CD14-positive monocyte (primary cell): ENCODE data around the gene SPOPL. TPM values are rescaled to one million over a fixed set of nuclear protein-coding genes. Genes with fewer than 3 reads are reported as not detected.

Experiments
- DNase-seq, 3 donors: peaks; one replicate each; pipeline ENCODE4 v3.0.0-alpha.2; 2011 to 2022
- H2AFZ ChIP-seq: 2 replicates; pipeline ENCODE4 v1.6.0; 2012; ENCODE audit warnings: mild to moderate bottlenecking, low read depth, low read length, inconsistent platforms; ENCODE audit not compliant: insufficient read depth, poor library complexity, severe bottlenecking
- H3K27ac ChIP-seq, 2 donors: 1 replicate in 1 of 2; 2 replicates in 1 of 2; pipeline ENCODE4 v1.5.1; 2012 to 2013; ENCODE audit warnings: low read length in 2 of 2, control low read depth in 1 of 2, inconsistent platforms in 1 of 2, low read depth in 1 of 2, mild to moderate bottlenecking in 1 of 2
- H3K27me3 ChIP-seq, 2 donors: one replicate each; pipeline versions ENCODE4 v1.6.0 to v1.6.1; 2011 to 2013; ENCODE audit warnings: low read length in 2 of 2; ENCODE audit not compliant: control insufficient read depth in 2 of 2, insufficient read depth in 2 of 2
- H3K36me3 ChIP-seq, 2 donors: replicated peaks in 1 of 2; 1 replicate in 1 of 2; 2 replicates in 1 of 2; pipeline versions ENCODE4 v1.5.1 to v1.6.1; 2012 to 2013; ENCODE audit warnings: low read length in 2 of 2, control low read depth in 1 of 2, inconsistent platforms in 1 of 2, mild to moderate bottlenecking in 1 of 2; ENCODE audit not compliant: insufficient read depth in 2 of 2, control insufficient read depth in 1 of 2
- H3K4me1 ChIP-seq, 2 donors: 1 replicate in 1 of 2; 2 replicates in 1 of 2; pipeline versions ENCODE4 v1.5.1 to v1.6.1; 2012 to 2013; ENCODE audit warnings: low read length in 2 of 2, control low read depth in 1 of 2, inconsistent platforms in 1 of 2, mild to moderate bottlenecking in 1 of 2, moderate library complexity in 1 of 2; ENCODE audit not compliant: insufficient read depth in 2 of 2, control insufficient read depth in 1 of 2
- H3K4me2 ChIP-seq: replicated peaks from 2 replicates; pipeline ENCODE3; 2012; ENCODE audit warnings: low read length, moderate library complexity, mild to moderate bottlenecking; ENCODE audit not compliant: poor library complexity, severe bottlenecking; ENCODE audit errors: extremely low read depth
- H3K4me3 ChIP-seq, 3 experiments: fragments of 200-600 bp in 1 of 3; sonication (generic) in 1 of 3; replicated peaks in 1 of 3; 1 replicate in 2 of 3; 2 replicates in 1 of 3; pipeline ENCODE4 v1.5.1; 2011 to 2013; ENCODE audit warnings: low read length in 3 of 3, mild to moderate bottlenecking in 3 of 3, control low read depth in 2 of 3, low read depth in 2 of 3, inconsistent platforms in 1 of 3, moderate library complexity in 1 of 3
- H3K79me2 ChIP-seq: 2 replicates; pipeline ENCODE4 v1.6.0; 2012; ENCODE audit warnings: mild to moderate bottlenecking, control low read depth, inconsistent platforms, low read length, moderate library complexity; ENCODE audit not compliant: insufficient read depth
- H3K9ac ChIP-seq: 2 replicates; pipeline ENCODE4 v1.6.0; 2017; ENCODE audit warnings: low read length, mild to moderate bottlenecking; ENCODE audit not compliant: insufficient read depth, poor library complexity, severe bottlenecking
- H3K9me3 ChIP-seq, 2 donors: replicated peaks in 1 of 2; 1 replicate in 1 of 2; 2 replicates in 1 of 2; pipeline versions ENCODE4 v1.5.1 to v1.6.1; 2012 to 2013; ENCODE audit warnings: low read length in 2 of 2, control low read depth in 1 of 2; ENCODE audit not compliant: control insufficient read depth in 1 of 2, insufficient read depth in 1 of 2
- H4K20me1 ChIP-seq: 2 replicates; pipeline ENCODE4 v1.6.0; 2012; ENCODE audit warnings: mild to moderate bottlenecking, low read length, control low read depth, moderate library complexity; ENCODE audit not compliant: insufficient read depth
- H3K27ac Mint-ChIP-seq, 7 donors: one replicate each; pipeline ENCODE4 v1.8.0; 2020; ENCODE audit warnings: mild to moderate bottlenecking in 7 of 7, mixed read lengths in 7 of 7, moderate library complexity in 6 of 7, inconsistent platforms in 2 of 7
- H3K27me3 Mint-ChIP-seq, 3 donors: one replicate each; pipeline ENCODE4 v1.8.0; 2021 to 2022; ENCODE audit warnings: low read depth in 3 of 3, mild to moderate bottlenecking in 3 of 3, mixed read lengths in 3 of 3, moderate library complexity in 3 of 3, inconsistent platforms in 1 of 3
- H3K36me3 Mint-ChIP-seq, 2 donors: one replicate each; pipeline ENCODE4 v1.8.0; 2020; ENCODE audit warnings: mixed read lengths in 2 of 2, inconsistent platforms in 1 of 2, mild to moderate bottlenecking in 1 of 2
- H3K4me1 Mint-ChIP-seq: one replicate; pipeline ENCODE4 v1.8.0; 2020; ENCODE audit warnings: mild to moderate bottlenecking, mixed read lengths
- H3K4me3 Mint-ChIP-seq, 2 donors: one replicate each; pipeline ENCODE4 v1.8.0; 2020; ENCODE audit warnings: mild to moderate bottlenecking in 2 of 2, mixed read lengths in 2 of 2, moderate library complexity in 1 of 2
- H3K9me3 Mint-ChIP-seq, 7 donors: one replicate each; pipeline ENCODE4 v1.8.0; 2020 to 2022; ENCODE audit warnings: mixed read lengths in 7 of 7, mild to moderate bottlenecking in 6 of 7, moderate library complexity in 6 of 7, inconsistent platforms in 2 of 7
- CTCF ChIP-seq: fragments of 200-600 bp; IDR thresholded peaks from one replicate; pipeline ENCODE4 v1.8.0; 2022; ENCODE audit warnings: antibody characterized with exemption, mild to moderate bottlenecking
- WGBS: methylation state at CpG from one replicate; pipeline ENCODE4 v1.1.5; 2013; ENCODE audit warnings: missing lambda C conversion rate; ENCODE audit not compliant: insufficient coverage; 5-methylcytosine and 5-hydroxymethylcytosine counted together
- intact Hi-C, 2 donors: fragments of 100-400 bp; cut with micrococcal nuclease; formaldehyde crosslinking; loops; one replicate each; pipeline versions ENCODE4 v1.15.0 to v1.15.1; 2023
- polyA plus RNA-seq, 3 donors: library from polyadenylated mRNA; depleted of rRNA in 1 of 3; unstranded in 2 of 3; stranded (reverse) in 1 of 3; fragments of 300-500 nt in 2 of 3; fragments of >200 nt in 1 of 3; fragmentation: Illumina TruSeq in 2 of 3; gene quantifications; 1 replicate in 2 of 3; 2 replicates in 1 of 3; pipeline ENCODE4 v1.2.3, GENCODE V29; 2012 to 2021

The SPOPL gene
- polyA plus RNA-seq, 3 donors: 13.1 to 22.4 (median 18.1) TPM

DNA sequence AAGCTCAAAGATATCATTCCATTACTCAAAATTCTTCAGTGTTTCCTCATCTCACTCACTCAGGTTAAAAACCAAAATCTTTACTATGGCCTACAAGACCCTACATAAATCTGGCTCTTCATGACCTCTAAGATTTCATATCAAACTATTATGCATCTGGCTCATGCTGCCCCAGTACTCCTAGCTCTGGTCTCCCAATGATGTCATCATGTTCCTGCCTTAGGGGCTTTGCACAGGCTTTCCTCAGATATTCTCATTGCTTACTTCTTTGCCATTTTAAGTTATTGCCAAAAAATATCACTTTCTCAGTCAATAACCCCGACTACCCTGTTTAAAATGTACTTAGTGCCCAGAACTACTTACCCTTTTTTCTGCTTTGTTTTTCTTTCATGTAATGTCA lies 33.0 kb upstream of the SPOPL start:
- Histone ChIP-seq H3K9me3 (no peaks in the 10 kb centered on the region), H2AFZ (no peak overlapping the region), H4K20me1 (no peaks in the 10 kb centered on the region), H3K36me3 (no peaks in the 10 kb centered on the region), H3K4me1 (no peaks in the 10 kb centered on the region), H3K9ac (no peak overlapping the region), H3K27me3 (no peaks in the 10 kb centered on the region), H3K27ac (no peak overlapping the region), H3K4me2 (no peak overlapping the region), H3K4me3 (no peak overlapping the region), H3K79me2 (no peaks in the 10 kb centered on the region)
- Mint-ChIP-seq H3K4me1 (no peaks in the 10 kb centered on the region), H3K27me3 (no peaks in the 10 kb centered on the region), H3K27ac (no peak overlapping the region), H3K4me3 (no peak overlapping the region), H3K36me3 (no peaks in the 10 kb centered on the region), H3K9me3 (peaks cover 0 to 7% (median 3%) of the 10 kb centered on the region in 7 donors)
- WGBS: 0% methylated on average over 1 of the region's 1 CpG
- no peak for TF ChIP-seq CTCF
- DNase-seq: no peak
- intact Hi-C loops: no loop called here

- intact Hi-C loops: no loop called here
- Mint-ChIP-seq H3K4me1 (peaks cover 5% of the 10 kb centered on the region), H3K4me3 (no peak overlapping the region), H3K9me3 (peaks cover 0 to 4% (median 2%) of the 10 kb centered on the region in 7 donors), H3K27ac (no peak overlapping the region), H3K27me3 (no peaks in the 10 kb centered on the region), H3K36me3 (peaks cover 0 to 2% of the 10 kb centered on the region in 2 donors)
- H3K36me3 ChIP-seq: no peaks in the 10 kb centered on the region
- no peak overlapping the region for H3K9ac ChIP-seq
- no peaks in the 10 kb centered on the region for H4K20me1 ChIP-seq
- no peak for DNase-seq
- no peaks in the 10 kb centered on the region for H3K27me3 ChIP-seq
- no peaks in the 10 kb centered on the region for H3K9me3 ChIP-seq
- no peak for TF ChIP-seq CTCF
- no peaks in the 10 kb centered on the region for H3K79me2 ChIP-seq
- H3K4me1 ChIP-seq: peaks cover 0 to 4% of the 10 kb centered on the region in 2 donors
- H3K4me2 ChIP-seq: no peak overlapping the region
- no CpG with 5 or more reads among the region's 1 CpG for WGBS
- no peak overlapping the region for H2AFZ ChIP-seq
- no peak overlapping the region for H3K4me3 ChIP-seq
- H3K27ac ChIP-seq: no peak overlapping the region
Observed at GRCh38 chr2:138469411-138469810, 32.2 kb upstream of the SPOPL start.
